ENCODE data around the gene JUND. TPM values are rescaled to one million over a fixed set of nuclear protein-coding genes. Genes with fewer than 3 reads are reported as not detected.
A peak's percentile ranks its signal among the peaks of the same experiment; 100 is the strongest.
"Not testable (repeated sequence)": the region's sequence is repeated elsewhere in the genome, so short reads cannot be mapped to it uniquely, and the experiment has no call there.

JUND gene
- total RNA-seq, 1 experiment from 2014 or later, result 103 TPM

DNA sequence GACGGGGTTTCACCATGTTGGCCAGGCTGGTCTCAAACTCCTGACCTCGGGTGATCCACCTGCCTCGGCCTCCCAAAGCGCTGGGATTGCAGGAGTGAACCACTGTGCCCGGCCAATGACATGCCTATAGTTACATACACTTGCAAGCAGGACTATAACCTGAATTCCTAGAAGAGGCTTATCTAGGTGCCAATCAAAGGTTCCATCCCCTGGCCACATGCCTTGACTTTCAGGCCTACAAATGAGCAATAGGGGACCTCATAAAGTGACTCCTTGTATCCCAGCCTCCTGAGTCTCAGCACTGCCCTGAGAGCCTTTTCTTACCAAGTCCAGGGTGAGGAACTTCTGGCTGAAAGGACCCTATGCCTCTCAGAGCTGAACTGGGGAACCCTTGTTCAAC is 45.4 kb upstream of the JUND start:
- no peak overlapping the region for H4K5ac ChIP-seq (ENCODE audit: insufficient read length, low read depth, low read length)
- H3K9ac ChIP-seq (ENCODE audit: extremely low read depth, insufficient read length, low read length), result no peak overlapping the region
- no peak overlapping the region for H3K4ac ChIP-seq (ENCODE audit: low read depth, low read length)
- Mint-ChIP-seq H3K4me1 (peaks cover 22 to 28% of the 10 kb centered on the region in 2 experiments), H3K36me3 (ENCODE audit: insufficient read depth in 1 of 3, low read depth in 3 of 3) (0 out of 7 replicates have a peak, but pooled peaks cover 0 to 1% (median 0%) of the 10 kb centered on the region in 3 experiments), H3K4me3 (no peak overlapping the region), H3K9me3 (no peaks in the 10 kb centered on the region), H3K27me3 (ENCODE audit: low read depth) (peaks cover 1% of the 10 kb centered on the region; the same call in 1 of the 2 replicates), H3K27ac (no peak overlapping the region)
- no peak overlapping the region for H2BK5ac ChIP-seq (ENCODE audit: insufficient read length, low read length)
- no peak overlapping the region for H3K14ac ChIP-seq (ENCODE audit: insufficient read depth, low read length)
- no peaks in the 10 kb centered on the region for H3K27me3 ChIP-seq (ENCODE audit: insufficient read depth, low read length)
- no peaks in the 10 kb centered on the region for H3K9me3 ChIP-seq (ENCODE audit: control insufficient read depth, low read depth, low read length)
- no peak overlapping the region for H4K91ac ChIP-seq (ENCODE audit: insufficient read length, low read depth, low read length)
- peaks cover 15% of the 10 kb centered on the region for H3K23me2 ChIP-seq (ENCODE audit: insufficient read length, low read depth, low read length, poor library complexity, severe bottlenecking)
- H2AFZ ChIP-seq (ENCODE audit: low read length), result no peak overlapping the region
- WGBS (ENCODE audit: extremely low coverage, insufficient read length, low lambda C conversion rate), result no CpG with 5 or more reads among the region's 5 CpGs
- peaks cover 4% of the 10 kb centered on the region; the same call in 1 of the 2 replicates for H3K4me1 ChIP-seq (ENCODE audit: insufficient read depth, low read length)
- no peak overlapping the region for H2AK5ac ChIP-seq (ENCODE audit: insufficient read length, low read length)
- H3K18ac ChIP-seq (ENCODE audit: insufficient read length, low read depth, low read length), result no peak overlapping the region
- 0 out of 2 replicates have a peak overlapping the region, but pooled peaks have one; percentile 53 for H2BK15ac ChIP-seq (ENCODE audit: low read depth, low read length)
- H3K56ac ChIP-seq (ENCODE audit: insufficient read length, low read depth, low read length), result no peak overlapping the region
- no peak overlapping the region for H3K23ac ChIP-seq (ENCODE audit: insufficient read length, low read depth, low read length)
- H3K79me1 ChIP-seq (ENCODE audit: insufficient read depth, low read depth, low read length, poor library complexity, severe bottlenecking), result no peaks in the 10 kb centered on the region
- H2BK12ac ChIP-seq (ENCODE audit: insufficient read length, low read depth, low read length), result no peak overlapping the region
- no peak overlapping the region for H3K27ac ChIP-seq (ENCODE audit: insufficient read length, low read depth, low read length)
- no peak for DNase-seq
- H2BK20ac ChIP-seq (ENCODE audit: low read depth, low read length, poor library complexity, severe bottlenecking), result no peak overlapping the region
- H4K8ac ChIP-seq (replicated peaks; ENCODE audit: insufficient read length, low read depth, low read length), result no peak overlapping the region
- H3T11ph ChIP-seq (ENCODE audit: low read length), result no peak overlapping the region
- no peaks in the 10 kb centered on the region for H4K20me1 ChIP-seq (ENCODE audit: control insufficient read depth, insufficient read depth, insufficient read length)
- H3K4me2 ChIP-seq (ENCODE audit: insufficient read depth, insufficient read length, low read length), result no peak overlapping the region
- no peak overlapping the region for H2BK120ac ChIP-seq (ENCODE audit: low read depth, low read length, poor library complexity, severe bottlenecking)
- peaks cover 9% of the 10 kb centered on the region; the same call in 1 of the 2 replicates for H3K79me2 ChIP-seq (ENCODE audit: insufficient read depth, low read length)
- TF ChIP-seq, protein P1, sequence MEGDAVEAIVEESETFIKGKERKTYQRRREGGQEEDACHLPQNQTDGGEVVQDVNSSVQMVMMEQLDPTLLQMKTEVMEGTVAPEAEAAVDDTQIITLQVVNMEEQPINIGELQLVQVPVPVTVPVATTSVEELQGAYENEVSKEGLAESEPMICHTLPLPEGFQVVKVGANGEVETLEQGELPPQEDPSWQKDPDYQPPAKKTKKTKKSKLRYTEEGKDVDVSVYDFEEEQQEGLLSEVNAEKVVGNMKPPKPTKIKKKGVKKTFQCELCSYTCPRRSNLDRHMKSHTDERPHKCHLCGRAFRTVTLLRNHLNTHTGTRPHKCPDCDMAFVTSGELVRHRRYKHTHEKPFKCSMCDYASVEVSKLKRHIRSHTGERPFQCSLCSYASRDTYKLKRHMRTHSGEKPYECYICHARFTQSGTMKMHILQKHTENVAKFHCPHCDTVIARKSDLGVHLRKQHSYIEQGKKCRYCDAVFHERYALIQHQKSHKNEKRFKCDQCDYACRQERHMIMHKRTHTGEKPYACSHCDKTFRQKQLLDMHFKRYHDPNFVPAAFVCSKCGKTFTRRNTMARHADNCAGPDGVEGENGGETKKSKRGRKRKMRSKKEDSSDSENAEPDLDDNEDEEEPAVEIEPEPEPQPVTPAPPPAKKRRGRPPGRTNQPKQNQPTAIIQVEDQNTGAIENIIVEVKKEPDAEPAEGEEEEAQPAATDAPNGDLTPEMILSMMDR (conservative IDR thresholded peaks at IDR 0.05), result no peak

DNA sequence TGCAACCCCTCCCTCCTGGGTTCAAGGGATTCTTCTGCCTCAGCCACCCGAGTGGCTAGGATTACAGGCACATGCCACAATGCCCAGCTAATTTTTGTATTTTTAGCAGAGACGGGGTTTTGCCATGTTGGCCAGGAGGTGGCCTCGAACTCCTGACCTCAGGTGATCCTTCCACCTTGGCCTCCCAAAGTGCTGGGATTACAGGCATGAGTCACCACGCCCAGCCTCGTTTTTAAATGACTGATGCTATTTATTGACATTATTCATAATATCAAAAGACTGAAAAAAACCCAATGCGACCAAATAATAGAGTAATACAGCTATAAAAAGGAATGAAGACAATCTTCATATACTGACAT is 42.9 kb upstream of the JUND start:
- H3K4me2 ChIP-seq (ENCODE audit: insufficient read depth, insufficient read length, low read length); DNase-seq; H3K56ac ChIP-seq (ENCODE audit: insufficient read length, low read depth, low read length); H2AFZ ChIP-seq (ENCODE audit: low read length); H3K9ac ChIP-seq (ENCODE audit: extremely low read depth, insufficient read length, low read length); H4K91ac ChIP-seq (ENCODE audit: insufficient read length, low read depth, low read length); H3K27me3 ChIP-seq (ENCODE audit: insufficient read depth, low read length); H2BK15ac ChIP-seq (ENCODE audit: low read depth, low read length); H2AK5ac ChIP-seq (ENCODE audit: insufficient read length, low read length); H4K8ac ChIP-seq (replicated peaks; ENCODE audit: insufficient read length, low read depth, low read length); H3K23ac ChIP-seq (ENCODE audit: insufficient read length, low read depth, low read length); H3K79me1 ChIP-seq (ENCODE audit: insufficient read depth, low read depth, low read length, poor library complexity, severe bottlenecking); H3K4ac ChIP-seq (ENCODE audit: low read depth, low read length); H3K27me3 Mint-ChIP-seq (ENCODE audit: low read depth); H3K9me3 Mint-ChIP-seq; H3K27ac ChIP-seq (ENCODE audit: insufficient read length, low read depth, low read length); H4K5ac ChIP-seq (ENCODE audit: insufficient read length, low read depth, low read length); H3T11ph ChIP-seq (ENCODE audit: low read length); H3K9me3 ChIP-seq (ENCODE audit: control insufficient read depth, low read depth, low read length); H2BK5ac ChIP-seq (ENCODE audit: insufficient read length, low read length); H2BK20ac ChIP-seq (ENCODE audit: low read depth, low read length, poor library complexity, severe bottlenecking); H4K20me1 ChIP-seq (ENCODE audit: control insufficient read depth, insufficient read depth, insufficient read length); H2BK12ac ChIP-seq (ENCODE audit: insufficient read length, low read depth, low read length); H3K18ac ChIP-seq (ENCODE audit: insufficient read length, low read depth, low read length); H3K4me1 ChIP-seq (ENCODE audit: insufficient read depth, low read length); H3K14ac ChIP-seq (ENCODE audit: insufficient read depth, low read length); H2BK120ac ChIP-seq (ENCODE audit: low read depth, low read length, poor library complexity, severe bottlenecking): not testable (repeated sequence)
- H3K36me3 Mint-ChIP-seq (ENCODE audit: insufficient read depth in 1 of 3, low read depth in 3 of 3), result peaks cover 15 to 23% (median 18%) of the 10 kb centered on the region in 3 experiments
- H3K4me1 Mint-ChIP-seq, result peaks cover 30 to 39% of the 10 kb centered on the region in 2 experiments
- peaks cover 25% of the 10 kb centered on the region; the same call in 1 of the 2 replicates for H3K79me2 ChIP-seq (ENCODE audit: insufficient read depth, low read length)
- peaks cover 16% of the 10 kb centered on the region for H3K23me2 ChIP-seq (ENCODE audit: insufficient read length, low read depth, low read length, poor library complexity, severe bottlenecking)
- peak overlapping the region in 1 of 2 experiments; percentile 88; a peak in 1 of 5 replicates for H3K4me3 Mint-ChIP-seq
- no CpG with 5 or more reads among the region's 6 CpGs for WGBS (ENCODE audit: extremely low coverage, insufficient read length, low lambda C conversion rate)
- H3K27ac Mint-ChIP-seq, result peak overlapping the region in 1 of 3 experiments; percentile 78; a peak in 2 of 7 replicates

All from H9 (cell line).